CD8-positive, alpha-beta memory T cell (primary cell): Measurements from ENCODE around the gene C11orf91. TPM values are rescaled to one million over a fixed set of nuclear protein-coding genes. Genes with fewer than 3 reads are reported as not detected.
A peak's percentile ranks its signal among the peaks of the same experiment; 100 is the strongest.

Source experiments
- CTCF ChIA-PET: fragments of 350-600 bp; sonication (Branson Sonifier 250); formaldehyde crosslinking; loops from one replicate; lab custom pipeline; 2021; ENCODE audit warnings: antibody characterized with exemption; lab: Charles Lee
- POLR2A ChIA-PET: fragments of 350-600 bp; sonication (Branson Sonifier 250); formaldehyde crosslinking; loops from one replicate; lab custom pipeline; 2021; ENCODE audit warnings: antibody characterized with exemption; lab: Charles Lee
- DNase-seq, 5 donors: peaks; one replicate each; pipeline versions ENCODE4 v3.0.0 to v3.0.0-alpha.2; 2020 to 2022; ENCODE audit warnings: mixed read lengths in 1 of 5
- H3K27ac ChIP-seq: one replicate; pipeline ENCODE4 v1.7.0; 2013; ENCODE audit warnings: low read depth, mild to moderate bottlenecking, low read length, moderate library complexity
- H3K27me3 ChIP-seq: 2 replicates; pipeline ENCODE4 v1.7.0; 2013; ENCODE audit warnings: low read length, mild to moderate bottlenecking; ENCODE audit not compliant: insufficient read depth, poor library complexity, severe bottlenecking
- H3K36me3 ChIP-seq: 2 replicates; pipeline ENCODE4 v1.7.0; 2013; ENCODE audit warnings: mild to moderate bottlenecking, low read length, moderate library complexity; ENCODE audit not compliant: insufficient read depth
- H3K4me1 ChIP-seq: 2 replicates; pipeline ENCODE4 v1.7.0; 2013; ENCODE audit warnings: mild to moderate bottlenecking, low read length, moderate library complexity; ENCODE audit not compliant: insufficient read depth
- H3K4me3 ChIP-seq: 2 replicates; pipeline ENCODE4 v1.7.0; 2013; ENCODE audit warnings: mild to moderate bottlenecking, low read length
- H3K9me3 ChIP-seq: 2 replicates; pipeline ENCODE4 v1.7.0; 2013; ENCODE audit warnings: mild to moderate bottlenecking, low read length
- H3K27ac Mint-ChIP-seq, 8 donors: one replicate each; pipeline ENCODE4 v1.8.0; 2020 to 2021; ENCODE audit warnings: mixed read lengths in 8 of 8, mild to moderate bottlenecking in 6 of 8, inconsistent platforms in 3 of 8, moderate library complexity in 3 of 8
- H3K27me3 Mint-ChIP-seq, 2 donors: one replicate each; pipeline ENCODE4 v1.8.0; 2020 to 2021; ENCODE audit warnings: mixed read lengths in 2 of 2, mild to moderate bottlenecking in 1 of 2, moderate library complexity in 1 of 2
- H3K36me3 Mint-ChIP-seq, 3 donors: one replicate each; pipeline ENCODE4 v1.8.0; 2020 to 2021; ENCODE audit warnings: mixed read lengths in 3 of 3, inconsistent platforms in 1 of 3, mild to moderate bottlenecking in 1 of 3
- H3K4me1 Mint-ChIP-seq, 3 donors: one replicate each; pipeline ENCODE4 v1.8.0; 2020 to 2021; ENCODE audit warnings: mixed read lengths in 3 of 3, inconsistent platforms in 1 of 3, mild to moderate bottlenecking in 1 of 3
- H3K4me3 Mint-ChIP-seq, 7 donors: one replicate each; pipeline ENCODE4 v1.8.0; 2020 to 2021; ENCODE audit warnings: mixed read lengths in 7 of 7, mild to moderate bottlenecking in 6 of 7, moderate library complexity in 4 of 7, inconsistent platforms in 2 of 7
- H3K9me3 Mint-ChIP-seq, 5 donors: one replicate each; pipeline ENCODE4 v1.8.0; 2020 to 2022; ENCODE audit warnings: mixed read lengths in 5 of 5, mild to moderate bottlenecking in 3 of 5, moderate library complexity in 2 of 5, inconsistent platforms in 1 of 5
- polyA plus RNA-seq: library from polyadenylated mRNA; unstranded; fragments of 300-500 nt; fragmentation: Illumina TruSeq; gene quantifications from one replicate; pipeline ENCODE4 v1.2.3, GENCODE V29; 2021
- total RNA-seq, 2 experiments: library from RNA; stranded (reverse); gene quantifications; one replicate each; pipeline ENCODE4 v1.2.3, GENCODE V29; 2021

Gene C11orf91, protein sequence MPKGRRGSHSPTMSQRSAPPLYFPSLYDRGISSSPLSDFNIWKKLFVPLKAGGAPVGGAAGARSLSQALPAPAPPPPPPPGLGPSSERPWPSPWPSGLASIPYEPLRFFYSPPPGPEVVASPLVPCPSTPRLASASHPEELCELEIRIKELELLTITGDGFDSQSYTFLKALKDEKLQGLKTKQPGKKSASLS
- not detected for total RNA-seq
- polyA plus RNA-seq = not detected

GRCh38 chr11:33700502-33701271, at the start of gene C11orf91:
Gene C11orf91, minus strand, starts transcription at chr11:33700826. Its CDS starts 86 bp downstream, at chr11:33700740.
- H3K9me3 Mint-ChIP-seq = no peaks in the 10 kb centered on the region
- ChIA-PET CTCF (interaction anchor here (1.9 kb wide), 1 partner anchor 42 kb away, joined by 7 read pairs; no protein-coding TSS in a partner anchor), POLR2A (interaction anchor here (0.6 to 1.8 kb wide), 2 partner anchors 35 to 77 kb away, joined by 3 to 6 read pairs; no protein-coding TSS in a partner anchor)
- Histone ChIP-seq H3K4me3 (peak within 1 kb of the TSS; percentile 69), H3K4me1 (peaks cover 12% of the 10 kb centered on the region), H3K27me3 (peaks cover 3% of the 10 kb centered on the region), H3K9me3 (no peaks in the 10 kb centered on the region), H3K36me3 (no peaks in the 10 kb centered on the region), H3K27ac (no peak within 1 kb of the TSS)
- H3K4me3 Mint-ChIP-seq = peak within 1 kb of the TSS; percentile 79 to 94 (median 91)
- H3K4me1 Mint-ChIP-seq = peaks cover 12 to 20% (median 14%) of the 10 kb centered on the region in 3 donors
- H3K36me3 Mint-ChIP-seq = no peaks in the 10 kb centered on the region
- no peaks in the 10 kb centered on the region for H3K27me3 Mint-ChIP-seq
- peak within 1 kb of the TSS in 7 of 8 donors; percentile 20 to 86 (median 61) for H3K27ac Mint-ChIP-seq
- peak; percentile 93 to 96 (median 95) for DNase-seq

DNA sequence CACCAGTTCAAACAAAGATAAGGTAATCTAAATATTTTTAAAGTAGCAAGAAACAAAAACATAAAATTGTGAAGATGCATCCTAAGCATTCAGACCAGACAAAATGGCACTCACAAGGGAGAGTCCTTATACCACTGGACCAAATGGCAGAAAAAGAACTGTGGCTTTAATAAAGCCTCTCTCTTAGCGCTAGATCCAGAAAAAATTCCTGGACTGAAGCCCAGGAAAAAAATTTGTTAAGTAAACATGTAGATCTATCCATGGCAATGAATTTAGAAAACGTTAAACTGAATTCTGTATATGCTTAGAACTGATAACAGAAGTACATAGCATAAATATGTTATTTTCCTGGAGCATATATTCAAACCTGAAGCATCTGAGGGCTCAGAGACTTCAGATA, 47.4 kb upstream of the C11orf91 start:
- ChIA-PET CTCF (no interaction called here), POLR2A (no interaction called here)
- H3K4me1 ChIP-seq = no peaks in the 10 kb centered on the region
- DNase-seq = no peak
- Mint-ChIP-seq H3K27ac (peak overlapping the region in 1 of 8 donors; percentile 26), H3K4me1 (peaks cover 0 to 3% (median 0%) of the 10 kb centered on the region in 3 donors), H3K4me3 (no peak overlapping the region), H3K27me3 (no peaks in the 10 kb centered on the region), H3K9me3 (no peaks in the 10 kb centered on the region), H3K36me3 (peaks cover 0 to 82% (median 14%) of the 10 kb centered on the region in 3 donors)
- H3K27ac ChIP-seq = no peak overlapping the region
- no peak overlapping the region for H3K4me3 ChIP-seq
- H3K27me3 ChIP-seq = no peaks in the 10 kb centered on the region
- H3K9me3 ChIP-seq = no peaks in the 10 kb centered on the region
- peaks cover 30% of the 10 kb centered on the region for H3K36me3 ChIP-seq

DNA sequence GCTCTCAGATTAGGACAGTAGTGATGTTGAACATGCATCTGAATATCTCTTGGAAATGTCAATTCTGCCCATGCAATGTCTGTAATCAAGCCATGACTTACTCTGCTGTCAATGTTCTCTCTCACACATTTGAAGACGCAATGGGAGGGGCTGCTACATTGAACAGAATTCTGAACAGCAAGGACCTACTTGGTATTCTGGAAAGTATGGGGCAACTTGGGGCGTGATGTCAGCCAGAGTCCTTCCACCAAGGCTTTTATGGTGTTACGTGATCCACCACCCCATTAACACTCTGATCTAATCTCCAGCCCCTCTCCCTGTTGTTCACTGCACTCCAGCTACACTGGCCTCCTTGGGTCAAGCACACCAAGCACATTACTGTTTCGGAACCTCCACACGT, 42.7 kb upstream of the C11orf91 start:
- no peaks in the 10 kb centered on the region for H3K4me1 ChIP-seq
- no peak overlapping the region for H3K27ac ChIP-seq
- H3K27me3 ChIP-seq = no peaks in the 10 kb centered on the region
- Mint-ChIP-seq H3K4me3 (no peak overlapping the region), H3K36me3 (peaks cover 0 to 53% (median 12%) of the 10 kb centered on the region in 3 donors), H3K27me3 (no peaks in the 10 kb centered on the region), H3K4me1 (peaks cover 0 to 3% (median 0%) of the 10 kb centered on the region in 3 donors), H3K27ac (peak overlapping the region in 1 of 8 donors; percentile 39), H3K9me3 (no peaks in the 10 kb centered on the region)
- CTCF ChIA-PET = interaction anchor here (0.8 to 3.1 kb wide), 7 partner anchors 11 to 578 kb away, joined by 3 to 18 read pairs (median 5); no protein-coding TSS in a partner anchor
- POLR2A ChIA-PET = no interaction called here
- no peaks in the 10 kb centered on the region for H3K9me3 ChIP-seq
- DNase-seq = no peak
- no peak overlapping the region for H3K4me3 ChIP-seq
- peaks cover 7% of the 10 kb centered on the region for H3K36me3 ChIP-seq

GRCh38 chr11:33742249-33742851, 41.7 kb upstream of the C11orf91 start:
- DNase-seq = peak in 1 of 5 donors; percentile 17
- Histone ChIP-seq H3K9me3 (no peaks in the 10 kb centered on the region), H3K27ac (no peak overlapping the region), H3K4me1 (no peaks in the 10 kb centered on the region), H3K36me3 (peaks cover 4% of the 10 kb centered on the region), H3K4me3 (no peak overlapping the region), H3K27me3 (no peaks in the 10 kb centered on the region)
- Mint-ChIP-seq H3K36me3 (peaks cover 0 to 46% (median 10%) of the 10 kb centered on the region in 3 donors), H3K27ac (peak overlapping the region in 2 of 8 donors; percentile 32 to 58), H3K9me3 (no peaks in the 10 kb centered on the region), H3K4me3 (no peak overlapping the region), H3K4me1 (peaks cover 0 to 3% (median 0%) of the 10 kb centered on the region in 3 donors), H3K27me3 (no peaks in the 10 kb centered on the region)
- ChIA-PET CTCF (interaction anchor here (0.6 to 3.1 kb wide), 19 partner anchors 8 to 579 kb away, joined by 3 to 18 read pairs (median 4); partner anchors contain the start of gene C11orf91), POLR2A (interaction anchor here (0.6 kb wide), 1 partner anchor 15 kb away, joined by 5 read pairs; no protein-coding TSS in a partner anchor)

GRCh38 chr11:33741806-33742205, 41.2 kb upstream of the C11orf91 start:
- ChIA-PET POLR2A (interaction anchor here (0.6 kb wide), 1 partner anchor 16 kb away, joined by 5 read pairs; no protein-coding TSS in a partner anchor), CTCF (interaction anchor here (0.7 to 3.1 kb wide), 13 partner anchors 8 to 379 kb away, joined by 3 to 18 read pairs (median 5); partner anchors contain the start of gene C11orf91)
- Mint-ChIP-seq H3K27ac (peak overlapping the region in 4 of 8 donors; percentile 8 to 44 (median 16)), H3K4me1 (peaks cover 0 to 7% (median 2%) of the 10 kb centered on the region in 3 donors), H3K27me3 (no peaks in the 10 kb centered on the region), H3K9me3 (no peaks in the 10 kb centered on the region), H3K4me3 (peak overlapping the region in 1 of 7 donors; percentile 14), H3K36me3 (peaks cover 0 to 41% (median 8%) of the 10 kb centered on the region in 3 donors)
- Histone ChIP-seq H3K4me1 (no peaks in the 10 kb centered on the region), H3K36me3 (peaks cover 4% of the 10 kb centered on the region), H3K4me3 (no peak overlapping the region), H3K9me3 (no peaks in the 10 kb centered on the region), H3K27ac (no peak overlapping the region), H3K27me3 (no peaks in the 10 kb centered on the region)
- no peak for DNase-seq

DNA sequence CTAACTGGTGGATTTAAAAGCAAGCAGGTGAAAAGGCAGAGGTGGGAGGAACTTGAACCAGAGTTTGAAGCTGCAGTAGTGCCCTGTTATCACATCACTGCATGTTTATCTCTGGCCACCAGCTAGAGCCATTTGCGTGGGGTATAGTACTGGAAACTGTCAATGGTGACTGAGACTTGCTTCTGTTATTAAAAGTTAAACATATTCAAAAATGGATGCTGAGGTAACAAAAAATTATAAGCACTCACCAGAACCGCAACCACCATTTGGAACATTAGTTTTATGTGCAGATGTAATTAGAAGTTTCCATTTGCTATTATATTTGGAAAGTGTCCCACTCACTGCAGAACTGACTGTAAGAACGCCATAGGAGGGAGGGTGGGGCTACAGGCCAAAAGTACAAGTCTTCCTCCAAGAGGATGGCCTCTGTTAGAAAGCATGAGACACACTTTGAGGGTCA, 36.8 kb upstream of the C11orf91 start:
- no peaks in the 10 kb centered on the region for H3K9me3 ChIP-seq
- H3K27ac Mint-ChIP-seq = peak overlapping the region in 6 of 8 donors; percentile 56 to 85 (median 75)
- ChIA-PET POLR2A (interaction anchor here (1.3 kb wide), 1 partner anchor 35 kb away, joined by 4 read pairs; no protein-coding TSS in a partner anchor), CTCF (interaction anchor here (0.6 to 1.0 kb wide), 2 partner anchors 24 to 365 kb away, joined by 3 read pairs; no protein-coding TSS in a partner anchor)
- no peaks in the 10 kb centered on the region for H3K27me3 ChIP-seq
- no peak for DNase-seq
- H3K4me1 Mint-ChIP-seq = peaks cover 19 to 34% (median 27%) of the 10 kb centered on the region in 3 donors
- H3K9me3 Mint-ChIP-seq = no peaks in the 10 kb centered on the region
- H3K27ac ChIP-seq = peak overlapping the region; percentile 28
- no peak overlapping the region for H3K4me3 ChIP-seq
- H3K36me3 ChIP-seq = no peaks in the 10 kb centered on the region
- peaks cover 0 to 5% (median 0%) of the 10 kb centered on the region in 3 donors for H3K36me3 Mint-ChIP-seq
- H3K4me3 Mint-ChIP-seq = peak overlapping the region in 5 of 7 donors; percentile 89 to 94 (median 93)
- H3K27me3 Mint-ChIP-seq = no peaks in the 10 kb centered on the region
- peaks cover 14% of the 10 kb centered on the region for H3K4me1 ChIP-seq

- peak within 1 kb of the TSS; percentile 89 to 94 (median 93) for H3K4me3 Mint-ChIP-seq
- Histone ChIP-seq H3K27me3 (no peaks in the 10 kb centered on the region), H3K9me3 (no peaks in the 10 kb centered on the region), H3K4me3 (peak within 1 kb of the TSS; percentile 77), H3K36me3 (no peaks in the 10 kb centered on the region), H3K27ac (peak within 1 kb of the TSS; percentile 71), H3K4me1 (peaks cover 14% of the 10 kb centered on the region)
- no peaks in the 10 kb centered on the region for H3K27me3 Mint-ChIP-seq
- H3K4me1 Mint-ChIP-seq = peaks cover 23 to 41% (median 33%) of the 10 kb centered on the region in 3 donors
- CTCF ChIA-PET = interaction anchor here (1.0 to 1.6 kb wide), 3 partner anchors 21 to 37 kb away, joined by 4 to 6 read pairs (median 5); no protein-coding TSS in a partner anchor
- peak; percentile 80 to 91 (median 85) for DNase-seq
- H3K9me3 Mint-ChIP-seq = no peaks in the 10 kb centered on the region
- H3K27ac Mint-ChIP-seq = peak within 1 kb of the TSS; percentile 32 to 92 (median 86)
- POLR2A ChIA-PET = interaction anchor here (1.3 to 1.4 kb wide), 2 partner anchors 36 kb away, joined by 4 to 6 read pairs; partner anchors contain the start of gene C11orf91
- H3K36me3 Mint-ChIP-seq = peaks cover 0 to 1% (median 0%) of the 10 kb centered on the region in 3 donors
These were observed 35.7 kb upstream of the C11orf91 start, which contains the start of gene CD59 for GRCh38 chr11:33736148-33736812. Gene CD59, minus strand, starts transcription at chr11:33736423. Its CDS starts 13,978 bp downstream, at chr11:33722445.
